ENCODE results near the gene PADI4. TPM values are rescaled to one million over a fixed set of nuclear protein-coding genes. Genes with fewer than 3 reads are reported as not detected.
"Not testable (repeated sequence)": the region's sequence is repeated elsewhere in the genome, so short reads cannot be mapped to it uniquely, and the experiment has no call there.

PADI4 gene
- total RNA-seq, 1 donor from 2014 or later, result 0.48 TPM

DNA sequence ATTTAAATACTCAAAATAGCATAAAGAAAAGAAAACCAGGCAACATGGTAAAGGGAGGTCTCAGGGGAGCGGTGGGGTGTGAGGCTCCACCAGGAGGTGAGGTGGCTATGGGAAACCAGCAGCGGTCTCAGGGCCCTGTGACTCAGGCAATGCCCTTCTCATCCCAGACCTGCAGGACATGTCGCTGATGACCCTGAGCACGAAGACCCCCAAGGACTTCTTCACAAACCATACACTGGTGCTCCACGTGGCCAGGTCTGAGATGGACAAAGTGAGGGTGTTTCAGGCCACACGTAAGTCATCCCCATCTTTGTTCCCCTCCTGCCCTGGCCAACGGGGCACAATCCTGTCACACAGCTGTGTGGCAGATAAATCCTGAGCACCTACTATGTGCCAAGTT is 31.5 kb downstream of the PADI4 start:
- intact Hi-C loops (cut with DNase I), result loop anchor here (5.0 kb wide), 1 partner anchor 212 kb away; no protein-coding TSS in a partner anchor
- DNase-seq (no peak), ATAC-seq (ENCODE audit: poor library complexity) (no peak)

DNA sequence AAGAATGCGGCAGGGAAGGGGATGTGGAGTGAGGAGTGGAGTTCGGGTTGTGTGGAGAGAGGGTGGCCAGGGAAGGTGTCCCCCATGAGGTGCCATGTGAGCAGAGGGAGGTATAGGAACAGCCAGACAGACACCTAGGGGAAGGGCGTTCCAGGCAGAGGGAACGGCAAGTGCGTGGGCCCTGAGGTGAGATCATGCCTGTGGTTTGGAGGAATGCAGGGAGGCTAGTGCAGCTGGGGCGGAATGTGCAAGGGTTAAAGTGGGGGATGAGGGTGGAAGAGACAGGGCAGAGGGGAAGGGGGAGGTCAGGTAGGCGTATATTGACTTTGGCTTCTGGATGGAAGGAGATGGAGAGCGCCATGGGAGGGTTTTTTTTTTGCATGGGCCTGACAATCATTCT is 32.4 kb downstream of the PADI4 start:
- intact Hi-C loops (cut with DNase I), result no loop called here
- ATAC-seq (ENCODE audit: poor library complexity) (no peak), DNase-seq (no peak)

DNA sequence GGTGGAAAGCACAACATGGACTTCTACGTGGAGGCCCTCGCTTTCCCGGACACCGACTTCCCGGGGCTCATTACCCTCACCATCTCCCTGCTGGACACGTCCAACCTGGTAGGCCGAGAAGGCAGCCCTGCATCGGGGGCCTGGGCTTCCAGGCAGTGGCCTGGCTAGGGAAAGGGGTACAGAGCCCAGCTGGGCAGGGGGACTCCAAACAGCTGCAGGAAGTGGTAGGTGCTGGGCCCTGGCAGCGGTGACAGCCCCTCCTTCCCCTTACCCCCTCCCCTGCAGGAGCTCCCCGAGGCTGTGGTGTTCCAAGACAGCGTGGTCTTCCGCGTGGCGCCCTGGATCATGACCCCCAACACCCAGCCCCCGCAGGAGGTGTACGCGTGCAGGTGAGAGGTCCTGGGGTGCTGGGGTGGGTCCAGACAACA is 34.0 kb downstream of the PADI4 start:
- no peak for DNase-seq
- intact Hi-C loops (cut with DNase I), result no loop called here
- no peak for ATAC-seq (ENCODE audit: poor library complexity)

DNA sequence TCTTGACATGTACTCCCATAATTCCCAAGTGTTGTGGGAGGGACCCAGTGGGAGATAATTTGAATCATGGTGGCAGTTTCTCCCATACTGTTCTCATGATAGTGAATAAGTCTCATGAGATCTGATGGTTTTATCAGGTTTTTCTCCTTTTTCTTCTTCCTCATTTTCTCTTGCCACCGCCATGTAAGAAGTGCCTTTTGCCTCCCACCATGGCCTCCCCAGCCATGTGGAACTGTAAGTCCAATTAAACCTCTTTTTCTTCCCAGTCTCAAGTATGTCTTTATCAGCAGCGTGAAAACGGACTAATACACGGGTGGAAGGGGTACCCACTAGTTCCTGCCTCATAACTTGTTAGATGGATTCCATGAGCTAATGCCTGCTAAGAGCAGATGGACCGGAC is 37.5 kb downstream of the PADI4 start:
- intact Hi-C loops (cut with DNase I); ATAC-seq (ENCODE audit: poor library complexity); DNase-seq: not testable (repeated sequence)

DNA sequence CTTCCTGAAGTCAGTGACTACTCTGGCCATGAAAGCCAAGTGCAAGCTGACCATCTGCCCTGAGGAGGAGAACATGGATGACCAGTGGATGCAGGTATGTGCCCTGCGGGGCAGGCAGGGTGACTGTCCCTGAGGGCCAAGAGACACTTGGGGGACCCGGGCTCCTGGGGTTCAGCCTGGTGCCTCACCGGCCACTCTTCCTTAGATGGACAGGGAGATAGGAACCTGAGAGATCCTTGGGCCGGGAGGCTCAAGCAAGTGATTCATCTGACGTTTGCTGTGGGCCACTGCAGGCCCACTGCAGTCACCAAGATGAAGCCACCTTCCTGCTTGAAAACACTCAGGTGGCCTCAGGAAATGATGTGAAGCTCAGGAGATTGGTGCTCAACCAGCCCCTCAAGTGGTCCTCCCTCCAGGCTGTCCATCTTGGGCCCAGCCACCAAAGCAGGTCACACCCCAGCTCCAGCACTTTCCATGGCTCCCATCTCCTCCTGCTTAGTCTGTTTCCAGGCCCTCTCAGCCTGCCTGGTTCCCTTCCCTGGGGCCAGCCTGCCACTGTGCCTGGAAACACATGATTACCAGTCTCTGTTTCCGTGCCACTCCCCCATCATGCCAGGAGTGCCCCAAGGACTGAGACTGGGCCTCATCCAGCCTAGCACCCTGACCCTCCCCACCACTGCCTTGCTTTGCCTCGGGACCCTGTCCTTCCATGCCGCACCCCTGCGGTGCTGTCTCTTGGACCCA is 38.2 kb downstream of the PADI4 start:
- DNase-seq, result no peak
- no peak for ATAC-seq (ENCODE audit: poor library complexity)
- intact Hi-C loops (cut with DNase I), result no loop called here

DNA sequence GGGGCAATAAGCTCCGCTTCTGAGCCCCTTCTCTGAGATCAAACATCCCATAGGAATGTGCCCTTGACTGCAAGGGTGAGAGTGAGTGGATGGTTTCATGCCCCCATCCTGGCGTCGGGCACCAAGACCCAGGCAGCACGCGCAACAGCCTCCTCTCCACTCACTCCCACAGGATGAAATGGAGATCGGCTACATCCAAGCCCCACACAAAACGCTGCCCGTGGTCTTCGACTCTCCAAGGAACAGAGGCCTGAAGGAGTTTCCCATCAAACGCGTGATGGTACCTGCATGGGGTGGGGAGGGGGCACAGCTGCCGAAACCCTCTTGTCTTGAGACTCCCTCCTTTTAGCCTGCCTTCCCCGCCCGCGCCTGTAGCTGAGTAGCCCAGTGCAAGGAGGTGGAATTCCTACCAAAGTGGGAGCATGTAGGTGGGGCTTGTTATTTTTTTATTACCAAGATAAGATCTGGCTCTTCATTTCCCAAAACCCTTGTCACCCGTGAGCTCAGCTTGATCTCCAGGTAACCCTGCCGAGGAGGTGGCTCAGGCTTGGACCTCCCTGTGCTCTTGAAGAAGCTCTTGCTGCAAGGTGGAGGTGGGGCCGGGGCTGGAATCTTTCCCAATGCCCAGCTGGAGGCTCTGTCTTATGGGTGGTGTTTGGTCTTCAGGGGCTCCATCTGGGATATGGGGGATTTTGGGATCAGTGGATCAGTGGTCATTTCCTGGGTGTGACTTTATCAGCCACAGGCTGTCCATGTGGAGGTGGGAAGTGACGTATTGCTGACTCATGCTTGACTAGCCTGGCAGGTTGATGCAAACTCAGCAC is 40.0 kb downstream of the PADI4 start:
- intact Hi-C loops (cut with DNase I), result no loop called here
- ATAC-seq (ENCODE audit: poor library complexity), result no peak
- DNase-seq, result no peak

DNA sequence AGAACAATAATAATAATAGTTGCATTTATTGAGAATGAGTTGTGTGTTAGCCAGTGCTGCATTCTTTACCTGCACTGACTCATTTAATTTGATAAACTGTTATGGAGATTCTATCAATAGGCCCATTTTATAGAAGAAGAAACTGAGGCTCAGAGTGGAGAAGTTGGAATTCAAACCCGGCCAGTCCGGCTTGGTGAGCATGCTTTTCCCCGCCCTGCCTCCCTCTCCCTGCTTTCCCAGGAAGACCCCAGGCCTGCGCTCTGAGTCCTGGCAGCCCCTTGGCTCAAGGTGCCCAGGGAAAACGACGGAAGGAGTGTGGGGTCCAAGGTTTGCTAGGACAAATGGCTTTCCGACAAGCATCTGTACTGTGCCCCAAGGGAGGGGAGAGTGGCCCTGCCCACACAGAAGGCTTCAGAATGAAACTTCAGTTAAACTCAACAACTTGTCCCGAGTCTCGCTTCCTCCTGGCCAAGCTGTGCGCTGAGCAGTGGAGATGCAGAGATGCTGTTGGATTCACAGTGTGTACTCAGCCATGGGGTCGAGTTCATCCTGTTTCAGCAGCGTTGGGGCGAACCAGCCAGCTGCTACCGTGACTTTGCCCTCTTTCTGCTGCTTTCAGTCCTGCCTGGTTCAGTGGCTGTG is 40.7 kb downstream of the PADI4 start:
- DNase-seq, result no peak
- intact Hi-C loops (cut with DNase I), result no loop called here
- no peak for ATAC-seq (ENCODE audit: poor library complexity)

DNA sequence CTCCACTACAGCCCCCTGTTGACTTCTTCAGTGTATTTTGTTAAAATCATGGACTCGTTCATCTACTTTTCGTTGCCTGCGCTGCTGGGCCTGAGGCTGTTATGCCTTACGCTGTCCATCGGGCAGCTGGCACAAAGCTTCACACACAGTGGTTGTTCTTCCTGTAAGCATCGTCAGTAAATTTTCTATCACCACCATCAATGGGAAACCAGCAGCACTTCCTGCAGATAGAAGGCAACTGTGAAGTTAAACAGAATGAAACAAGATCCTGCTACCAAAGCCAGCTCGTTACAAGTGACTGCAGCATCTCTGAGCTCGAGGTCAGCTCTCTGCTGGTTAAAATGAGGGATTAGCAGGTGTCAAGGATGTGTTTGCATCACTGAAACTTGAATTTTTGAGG is 42.1 kb downstream of the PADI4 start:
- intact Hi-C loops (cut with DNase I), result no loop called here
- DNase-seq (no peak), ATAC-seq (ENCODE audit: poor library complexity) (no peak)

DNA sequence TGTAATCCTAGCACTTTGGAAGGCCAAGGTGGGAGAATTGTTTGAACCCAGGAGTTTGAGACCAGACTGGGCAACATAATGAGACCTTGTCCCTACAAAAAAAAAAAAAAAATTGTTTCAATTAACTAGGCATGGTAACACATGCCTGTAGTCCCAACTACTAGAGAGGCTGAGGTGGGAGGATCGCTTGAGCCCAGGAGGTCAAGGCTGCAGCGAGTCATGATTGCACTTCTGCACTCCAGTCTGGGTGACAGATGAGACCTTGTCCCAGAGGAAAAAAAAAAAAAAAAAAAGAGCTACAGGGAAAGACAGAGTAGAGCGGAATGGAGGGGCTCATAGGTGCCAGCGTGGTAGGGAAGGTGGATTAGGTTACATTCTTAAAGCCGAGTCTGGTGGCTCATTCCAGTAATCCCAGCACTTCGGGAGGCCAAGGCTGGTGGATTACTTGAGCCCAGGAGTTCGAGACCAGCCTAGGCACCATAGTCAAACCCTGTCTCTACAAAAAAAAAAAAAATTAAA is 43.0 kb downstream of the PADI4 start:
- intact Hi-C loops (cut with DNase I), result no loop called here
- DNase-seq, result no peak
- ATAC-seq (ENCODE audit: poor library complexity), result no peak

DNA sequence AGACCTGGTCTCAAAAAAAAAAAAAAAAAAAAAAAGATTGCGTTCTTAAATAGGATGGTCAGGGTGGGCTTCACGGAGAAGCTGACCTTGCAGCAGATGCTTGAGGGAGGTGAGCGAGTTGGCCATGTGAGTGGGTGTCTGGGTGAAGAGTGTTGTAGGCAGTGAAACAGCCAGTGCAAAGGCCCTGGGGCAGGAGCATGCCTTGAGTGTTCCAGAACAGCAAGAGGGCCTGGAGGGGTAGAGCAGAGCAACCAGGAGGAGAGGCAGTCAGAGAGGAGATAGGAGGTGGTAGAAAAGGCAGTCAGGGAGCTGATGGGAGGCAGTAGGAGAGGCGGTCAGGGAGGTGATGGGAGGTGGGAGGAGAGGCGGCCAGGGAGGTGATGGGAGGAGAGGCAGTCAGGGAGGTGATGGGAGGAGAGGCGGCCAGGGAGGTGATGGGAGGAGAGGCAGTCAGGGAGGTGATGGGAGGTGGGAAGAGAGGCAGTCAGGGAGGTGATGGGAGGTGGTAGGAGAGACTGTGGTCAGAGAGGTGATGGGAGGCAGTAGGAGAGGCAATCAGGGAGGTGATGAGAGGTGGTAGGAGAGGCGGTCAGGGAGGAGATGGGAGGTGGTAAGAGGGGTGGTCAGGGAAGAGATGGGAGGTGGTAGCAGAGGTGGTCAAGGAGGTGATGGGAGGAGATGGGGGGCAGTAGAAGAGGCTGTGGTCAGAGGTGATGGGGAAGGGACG is 43.8 kb downstream of the PADI4 start:
- no peak for ATAC-seq (ENCODE audit: poor library complexity)
- intact Hi-C loops (cut with DNase I), result no loop called here

DNA sequence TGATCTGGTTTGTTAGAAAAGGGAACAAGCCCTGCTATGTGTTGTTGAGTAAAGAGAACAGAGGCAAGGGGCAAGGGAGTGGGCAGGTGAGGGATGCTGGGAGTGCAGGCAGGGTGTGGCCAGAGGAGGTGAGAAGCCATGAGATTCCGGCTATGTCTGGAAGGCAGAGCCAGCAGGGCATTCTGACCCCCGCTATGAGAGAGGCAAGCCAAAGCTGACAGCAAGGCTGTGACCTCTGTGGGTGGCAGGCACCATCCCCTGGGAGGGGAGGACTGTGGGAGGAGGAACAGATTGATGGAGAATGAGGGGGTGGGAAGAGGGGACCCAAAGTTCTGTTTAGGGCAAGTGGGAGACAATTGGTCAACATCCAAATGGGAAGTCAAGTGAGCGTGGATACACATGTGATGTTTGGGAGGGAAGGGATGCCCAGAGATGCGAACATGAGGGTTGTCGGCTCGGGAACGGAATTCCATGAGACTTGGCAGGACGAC is 44.5 kb downstream of the PADI4 start:
- intact Hi-C loops (cut with DNase I), result no loop called here
- no peak for DNase-seq
- ATAC-seq (ENCODE audit: poor library complexity), result no peak

More for the DNA sequence above, 43.8 kb downstream of the PADI4 start:
- DNase-seq, result no peak

DNA sequence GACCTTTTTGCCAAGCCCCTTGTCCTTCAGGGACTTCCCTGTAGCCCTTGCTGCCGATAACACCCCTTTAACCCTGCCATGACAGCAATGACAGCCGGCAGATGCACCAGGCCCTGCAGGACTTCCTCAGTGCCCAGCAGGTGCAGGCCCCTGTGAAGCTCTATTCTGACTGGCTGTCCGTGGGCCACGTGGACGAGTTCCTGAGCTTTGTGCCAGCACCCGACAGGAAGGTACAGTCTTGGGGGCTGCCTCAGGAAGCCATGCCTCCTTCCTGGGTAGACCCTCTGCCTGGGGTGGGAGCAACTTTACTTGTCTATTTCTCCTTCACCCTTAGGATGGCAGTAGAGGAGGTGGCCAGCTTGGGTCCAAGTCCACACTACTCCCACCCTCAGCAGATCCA is 47.9 kb downstream of the PADI4 start:
- intact Hi-C loops (cut with DNase I), result no loop called here
- ATAC-seq (ENCODE audit: poor library complexity), result no peak
- DNase-seq, result no peak

DNA sequence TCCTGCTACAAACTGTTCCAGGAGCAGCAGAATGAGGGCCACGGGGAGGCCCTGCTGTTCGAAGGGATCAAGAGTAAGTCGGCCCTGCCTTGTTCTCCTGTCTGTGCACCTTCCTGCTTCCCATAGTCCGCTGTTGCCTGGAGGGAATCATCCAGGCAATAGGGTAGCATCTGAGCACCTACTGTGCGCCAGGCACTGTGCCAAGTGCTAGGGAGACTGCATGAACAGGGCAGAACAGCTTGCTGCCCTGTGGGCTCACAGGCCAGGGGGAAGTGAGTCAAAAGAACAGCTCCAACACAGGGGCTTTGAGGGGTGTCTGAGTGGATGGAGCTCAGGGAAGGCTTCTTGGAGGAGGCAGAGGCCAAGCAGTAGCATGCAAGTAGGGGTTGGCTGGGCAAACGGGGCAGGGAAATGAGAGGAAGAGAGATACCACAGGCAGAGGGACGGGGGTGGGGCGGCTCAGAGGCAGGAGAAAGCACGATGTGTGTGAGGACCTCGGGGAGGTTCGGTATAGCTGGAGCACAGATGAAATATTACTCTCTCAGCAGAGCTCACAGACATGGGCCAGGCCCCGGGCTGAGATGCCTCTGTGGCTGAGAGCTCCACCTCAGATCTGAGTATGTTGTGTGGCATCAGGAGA is 48.5 kb downstream of the PADI4 start:
- DNase-seq (no peak), ATAC-seq (ENCODE audit: poor library complexity) (no peak)
- intact Hi-C loops (cut with DNase I), result no loop called here

DNA sequence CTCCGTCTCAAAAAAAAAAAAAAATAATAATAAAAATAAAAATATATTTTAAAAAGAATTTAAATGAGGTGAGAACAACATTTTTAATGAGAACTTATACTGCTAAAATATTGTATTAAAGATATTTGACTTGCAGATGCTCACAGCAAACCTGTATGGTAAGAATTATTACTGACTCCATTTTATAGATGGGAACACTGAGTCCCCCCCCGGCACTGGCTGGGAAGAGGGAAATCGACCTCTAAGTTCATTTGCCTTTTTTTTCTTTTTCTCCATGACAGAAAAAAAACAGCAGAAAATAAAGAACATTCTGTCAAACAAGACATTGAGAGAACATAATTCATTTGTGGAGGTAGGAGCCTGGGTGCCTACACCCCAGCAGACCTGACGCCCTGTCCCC is 50.6 kb downstream of the PADI4 start:
- intact Hi-C loops (cut with DNase I), result no loop called here
- ATAC-seq (ENCODE audit: poor library complexity) (no peak), DNase-seq (no peak)

DNA sequence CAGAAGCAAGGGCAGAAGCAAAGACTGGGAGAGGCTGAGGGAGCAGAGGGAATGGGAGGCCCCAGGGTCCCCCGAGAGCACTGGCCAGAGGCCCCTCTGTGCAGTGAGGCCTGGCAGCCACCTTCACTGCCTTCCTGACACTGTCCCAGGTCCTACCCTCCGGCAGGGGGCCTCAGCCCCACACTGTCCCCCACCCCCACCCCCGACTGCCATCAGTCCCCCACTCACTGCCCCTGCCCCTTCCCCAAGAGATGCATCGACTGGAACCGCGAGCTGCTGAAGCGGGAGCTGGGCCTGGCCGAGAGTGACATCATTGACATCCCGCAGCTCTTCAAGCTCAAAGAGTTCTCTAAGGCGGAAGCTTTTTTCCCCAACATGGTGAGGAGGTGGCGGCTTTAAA is 51.0 kb downstream of the PADI4 start:
- intact Hi-C loops (cut with DNase I), result no loop called here
- ATAC-seq (ENCODE audit: poor library complexity) (no peak), DNase-seq (no peak)

DNA sequence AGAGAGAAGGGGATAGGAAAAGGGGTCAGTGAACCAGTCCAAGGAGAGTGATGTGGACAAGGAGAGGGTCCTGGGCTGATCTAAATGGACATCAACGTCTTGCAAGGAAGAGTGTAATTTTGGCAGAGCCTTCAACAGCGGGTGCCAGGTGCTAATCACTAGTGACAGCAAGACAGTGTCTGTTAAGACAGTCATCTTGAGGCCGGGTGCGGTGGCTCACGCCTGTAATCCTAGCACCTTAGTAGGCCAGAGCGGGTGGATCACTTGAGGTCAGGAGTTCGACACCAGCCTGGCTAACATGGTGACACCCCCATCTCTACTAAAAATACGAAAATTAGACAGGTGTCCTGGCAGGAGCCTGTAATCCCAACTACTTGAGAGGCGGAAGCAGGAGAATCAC is 51.8 kb downstream of the PADI4 start:
- no peak for DNase-seq
- ATAC-seq (ENCODE audit: poor library complexity), result no peak
- intact Hi-C loops (cut with DNase I), result no loop called here

DNA sequence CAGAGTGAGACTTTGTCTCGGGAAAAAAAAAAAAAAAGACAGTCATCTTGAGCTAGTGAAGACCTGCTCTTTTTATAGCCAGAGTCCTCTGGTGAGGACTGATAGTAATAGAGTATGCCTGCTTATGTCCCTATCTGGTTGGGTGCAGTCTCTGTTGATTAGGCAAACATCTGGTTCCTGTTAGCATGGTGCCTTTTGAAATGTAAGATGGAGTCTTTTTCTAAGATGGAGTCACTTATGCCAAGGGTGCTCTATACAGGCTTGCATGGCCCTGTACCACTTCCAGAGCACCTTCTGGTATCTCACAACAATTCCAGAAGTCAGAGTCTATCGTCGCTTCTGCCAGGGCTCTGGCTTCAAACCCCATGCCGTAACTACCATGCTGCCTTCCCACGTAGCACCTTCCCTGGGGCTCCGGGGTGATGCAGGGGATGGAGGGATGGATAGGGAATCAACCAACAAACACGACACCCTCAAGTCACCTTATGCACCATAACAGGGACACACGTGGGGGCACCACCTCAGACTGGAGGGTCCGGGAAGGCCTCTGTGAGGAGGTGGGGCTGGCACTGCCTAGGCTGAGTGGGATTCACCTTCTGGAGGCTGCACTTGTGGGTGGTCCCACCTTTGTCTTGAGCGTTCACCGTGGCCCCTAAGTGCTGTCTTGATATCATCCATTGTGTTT is 52.4 kb downstream of the PADI4 start:
- DNase-seq, result no peak
- intact Hi-C loops (cut with DNase I), result no loop called here
- no peak for ATAC-seq (ENCODE audit: poor library complexity)

DNA sequence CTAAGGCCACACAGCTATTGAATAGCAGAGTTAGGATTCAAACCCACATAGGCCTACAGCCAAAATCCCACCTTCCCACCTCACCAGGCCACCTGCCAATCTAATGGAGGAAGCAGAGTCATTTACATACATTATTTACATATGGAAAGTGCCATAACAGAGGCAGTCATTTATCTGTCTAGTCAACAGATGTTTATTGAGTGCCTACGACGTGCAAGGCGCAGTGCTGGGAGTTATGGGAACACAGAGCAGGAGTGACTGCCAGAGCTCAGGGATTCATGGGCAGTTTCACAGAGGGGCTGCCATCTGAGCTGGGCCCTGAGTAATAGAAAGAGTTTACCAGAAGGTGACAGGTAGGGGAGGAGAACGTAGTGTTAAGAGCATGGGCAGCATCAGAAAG is 53.7 kb downstream of the PADI4 start:
- DNase-seq (no peak), ATAC-seq (ENCODE audit: poor library complexity) (no peak)
- intact Hi-C loops (cut with DNase I), result no loop called here
